Effector CD4-positive, alpha-beta T cell (primary cell): ENCODE data around the gene TENM4.
"Not testable (repeated sequence)": the region's sequence is repeated elsewhere in the genome, so short reads cannot be mapped to it uniquely, and the experiment has no call there.

Source experiments
- DNase-seq: peaks from one replicate; pipeline ENCODE4 v3.0.0-alpha.2; 2020

The TENM4 gene

DNA sequence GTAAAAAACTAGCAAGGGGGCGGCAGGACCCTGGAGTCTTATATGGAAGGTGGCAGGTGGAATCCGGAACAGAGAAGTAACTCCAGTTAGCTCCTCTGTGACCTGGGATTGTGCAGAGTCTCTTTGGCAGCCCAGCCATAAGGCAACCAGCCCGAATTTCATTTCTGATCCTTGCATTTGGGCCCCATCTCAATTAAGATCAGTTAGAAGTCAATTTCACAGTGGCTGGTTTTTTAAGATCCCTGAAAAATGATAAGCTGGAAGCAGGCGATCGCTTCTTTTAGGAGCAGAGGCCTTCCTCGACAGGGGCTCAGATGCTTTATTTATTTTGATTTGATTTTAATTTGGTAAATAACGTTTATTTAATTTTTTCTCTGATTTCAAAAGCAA lies 199.0 kb downstream of the TENM4 start:
- no peak for DNase-seq

DNA sequence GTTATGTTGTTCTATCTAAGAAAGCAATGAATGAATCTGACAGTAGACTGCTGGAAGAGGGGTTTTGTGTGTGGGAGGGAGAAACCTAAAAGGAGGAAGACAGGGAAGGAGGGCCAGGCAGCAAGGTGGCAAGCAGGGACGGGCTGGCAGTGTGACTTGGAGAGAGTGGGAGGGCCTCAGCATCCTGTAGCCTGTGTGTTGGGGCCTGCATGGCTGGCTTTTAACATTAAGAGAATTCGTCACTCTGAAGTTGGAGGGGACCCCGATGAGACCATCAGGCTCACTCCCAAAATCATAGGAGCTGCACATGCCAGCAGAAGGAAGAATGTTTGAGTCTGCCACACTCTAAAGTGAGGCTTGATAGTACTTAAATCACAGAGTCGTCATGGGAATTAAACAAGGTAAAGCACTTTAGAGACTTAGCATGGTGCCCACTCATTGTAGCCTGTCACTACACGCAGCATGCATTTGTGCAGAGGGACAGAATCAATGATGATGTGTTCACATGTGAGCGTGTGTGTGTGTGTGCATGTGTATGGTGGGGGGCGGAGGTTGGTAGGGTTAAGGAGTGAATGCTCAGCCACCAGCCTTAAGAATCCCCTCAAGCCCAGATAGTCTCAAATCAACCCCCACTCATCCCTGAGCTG lies 199.5 kb downstream of the TENM4 start:
- no peak for DNase-seq

DNA sequence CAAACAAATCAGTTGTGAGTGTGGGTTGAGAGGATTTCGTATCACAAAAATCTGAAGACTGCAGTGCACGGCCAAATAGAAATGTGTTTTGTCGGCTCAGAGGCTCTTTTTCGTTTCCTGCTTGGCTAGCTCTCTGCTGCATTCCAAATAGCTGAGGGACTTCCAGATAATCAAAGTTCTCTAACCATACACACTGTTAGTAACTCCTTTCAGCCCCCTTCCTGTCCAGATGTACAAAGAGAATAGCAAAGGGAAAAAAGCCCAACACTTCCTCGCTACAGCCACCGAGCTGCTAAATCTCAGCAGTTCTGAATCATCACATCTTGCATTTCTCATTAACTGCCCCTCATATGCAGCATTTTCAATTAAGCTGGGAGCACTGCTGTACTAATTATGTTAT lies 203.1 kb downstream of the TENM4 start:
- DNase-seq = no peak

DNA sequence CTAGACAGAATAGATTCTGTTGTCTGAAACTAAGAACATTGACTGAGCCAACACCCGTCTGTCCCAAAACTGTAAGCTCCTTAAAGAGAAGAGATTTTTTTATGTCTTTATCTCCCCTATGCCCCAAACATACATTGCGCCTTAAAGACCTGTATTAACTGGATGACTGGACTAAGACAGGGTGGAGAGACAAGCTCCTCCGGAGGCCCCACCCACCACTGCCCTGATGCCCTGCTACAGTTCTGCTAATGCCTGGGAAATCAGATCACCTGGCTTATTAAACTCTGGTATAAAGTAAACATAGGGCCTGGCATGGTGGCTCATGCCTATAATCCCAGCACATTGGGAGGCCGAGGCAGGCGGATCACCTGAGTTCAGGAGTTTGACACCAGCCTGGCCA lies 203.7 kb downstream of the TENM4 start:
- DNase-seq = no peak

DNA sequence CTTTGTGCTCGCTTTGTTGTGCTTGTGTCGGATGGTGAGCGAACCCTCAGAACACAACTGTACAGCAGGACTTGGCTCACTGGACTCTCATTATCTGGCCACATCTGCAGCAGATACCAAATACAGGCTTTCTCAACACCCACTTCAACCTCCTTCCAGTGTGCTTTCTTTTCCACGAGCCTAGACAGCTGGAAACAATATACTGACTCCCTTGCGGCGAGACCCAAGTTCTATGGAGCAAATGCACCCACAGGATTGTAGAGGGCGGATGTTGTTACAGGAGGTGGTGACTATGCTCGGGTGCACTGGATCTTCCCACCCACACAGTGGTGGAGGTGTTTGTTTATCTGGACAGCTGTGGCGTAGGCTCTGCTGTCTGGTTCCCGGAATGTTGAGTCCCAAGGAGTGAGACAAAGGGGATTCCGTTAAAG lies 204.3 kb downstream of the TENM4 start:
- no peak for DNase-seq

DNA sequence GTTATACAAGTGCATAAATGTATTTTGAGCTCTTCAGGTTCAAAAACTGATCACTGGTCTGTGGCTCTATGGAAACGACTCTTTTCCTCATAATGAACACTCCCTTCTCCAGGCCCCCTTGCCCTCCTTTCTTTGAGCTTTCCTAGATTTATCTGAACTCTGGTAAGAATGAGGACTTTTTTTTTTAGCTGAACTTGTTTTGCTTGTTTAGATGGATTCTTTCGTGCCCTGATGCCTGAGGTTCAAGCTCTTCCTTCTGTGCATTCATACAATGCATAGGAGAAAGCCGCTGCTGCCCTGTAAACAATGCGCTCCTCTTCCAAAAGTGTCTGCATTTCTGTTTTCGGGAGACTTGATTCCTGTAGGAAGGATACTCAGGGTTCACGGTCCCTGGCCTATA lies 205.1 kb downstream of the TENM4 start:
- DNase-seq = no peak

DNA sequence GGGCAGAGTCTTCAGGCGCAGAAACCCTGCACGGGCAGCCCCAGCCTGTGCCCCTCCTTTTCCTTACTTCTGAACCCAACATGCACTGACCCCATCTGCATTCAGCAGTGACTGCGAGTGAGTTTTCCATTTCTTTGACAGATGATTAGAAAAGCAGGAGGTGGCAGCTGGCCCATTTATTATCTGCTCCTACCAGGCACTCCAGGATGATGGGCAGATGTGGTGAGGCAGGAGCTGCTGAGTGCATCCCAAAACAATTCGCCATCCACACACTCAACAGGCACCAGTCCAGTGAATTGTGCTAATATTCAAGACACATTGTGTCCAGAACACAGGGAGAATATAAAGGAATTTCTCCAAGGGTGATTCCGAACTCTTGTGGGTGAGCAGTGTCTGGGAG lies 208.5 kb downstream of the TENM4 start:
- no peak for DNase-seq

DNA sequence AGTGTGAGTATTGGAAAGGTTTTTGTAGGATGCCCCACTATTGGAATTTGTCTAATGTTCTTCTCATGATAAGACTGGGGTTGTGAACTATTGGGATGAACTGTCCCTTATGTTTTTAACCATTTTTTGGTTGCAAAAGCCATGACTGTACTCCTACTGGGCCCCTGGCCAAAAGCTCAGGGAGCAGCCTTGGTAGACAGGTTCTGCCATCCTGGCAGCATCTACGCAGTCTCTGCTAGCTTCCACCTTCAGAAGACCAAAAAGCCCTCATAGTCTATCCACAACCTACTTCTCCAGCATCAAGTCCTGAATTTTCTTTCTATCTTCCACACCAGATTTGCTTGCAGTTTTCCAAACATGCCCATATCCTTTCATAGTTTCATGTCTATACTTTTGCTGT lies 211.8 kb downstream of the TENM4 start:
- DNase-seq = no peak

DNA sequence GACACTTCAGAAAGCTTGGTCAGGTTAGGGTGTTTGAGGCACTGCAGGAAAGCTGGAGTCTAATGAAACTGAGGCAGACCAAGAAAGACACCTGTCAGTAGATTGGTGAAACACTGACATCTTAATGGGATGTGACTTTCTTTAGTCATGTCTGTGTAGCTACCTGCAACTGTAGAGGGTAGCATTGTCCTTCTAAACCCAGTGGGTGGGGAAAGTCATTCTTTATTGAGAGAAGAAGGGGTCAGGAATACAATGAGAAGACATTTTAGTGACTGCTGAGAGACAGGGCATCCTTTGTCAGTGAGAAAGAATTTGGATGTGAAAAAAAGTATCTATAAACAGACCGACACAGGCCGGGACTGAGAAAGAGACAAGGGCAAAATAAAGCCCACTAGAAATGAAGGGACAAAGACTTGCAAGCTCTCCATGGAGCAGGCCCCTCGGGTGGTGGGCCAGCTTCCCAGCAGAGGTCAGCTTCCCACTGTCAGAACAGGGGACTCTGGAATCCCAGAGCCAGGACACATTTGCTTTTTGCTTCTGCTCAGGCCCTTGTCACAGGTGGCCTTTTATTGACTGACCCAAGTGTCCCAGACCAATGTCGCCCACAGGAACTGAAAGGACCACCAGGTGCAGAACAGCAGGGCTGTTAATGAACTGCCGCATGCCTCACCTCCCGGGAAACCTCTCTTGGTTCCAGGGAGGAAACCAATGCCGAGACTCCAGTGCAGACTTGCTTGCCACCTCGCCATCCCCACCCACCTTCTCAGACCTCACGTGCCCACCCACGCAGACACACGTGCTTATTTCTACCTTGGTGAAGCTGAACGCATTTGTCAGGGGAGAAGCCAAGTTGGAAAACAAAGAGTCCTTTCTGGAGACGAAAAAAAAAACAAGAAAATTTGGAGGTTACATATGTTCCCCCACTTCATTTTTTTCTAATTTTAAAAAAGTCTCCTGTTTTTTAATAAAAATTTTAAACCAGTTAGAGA lies 212.8 kb downstream of the TENM4 start:
- no peak for DNase-seq

DNA sequence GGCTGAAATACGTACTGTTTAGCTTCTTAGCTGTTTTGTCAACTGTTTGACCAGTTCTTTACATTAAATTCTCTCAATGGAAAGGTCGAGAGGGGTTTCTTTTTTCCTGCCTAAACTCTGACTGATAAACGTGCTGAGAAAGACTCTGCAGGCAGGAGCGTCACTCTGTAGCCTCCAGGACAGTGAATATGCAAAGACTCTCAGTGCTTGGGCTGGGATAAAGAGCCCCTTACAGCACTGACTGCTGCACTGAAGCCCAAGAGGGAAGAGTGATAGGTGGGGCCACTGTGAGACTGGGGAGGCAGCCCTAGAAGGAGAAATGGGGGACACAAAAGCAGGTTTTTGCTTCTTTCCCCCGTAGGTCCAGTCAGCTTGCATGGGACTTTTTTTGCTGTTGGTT lies 213.5 kb downstream of the TENM4 start:
- DNase-seq = no peak

DNA sequence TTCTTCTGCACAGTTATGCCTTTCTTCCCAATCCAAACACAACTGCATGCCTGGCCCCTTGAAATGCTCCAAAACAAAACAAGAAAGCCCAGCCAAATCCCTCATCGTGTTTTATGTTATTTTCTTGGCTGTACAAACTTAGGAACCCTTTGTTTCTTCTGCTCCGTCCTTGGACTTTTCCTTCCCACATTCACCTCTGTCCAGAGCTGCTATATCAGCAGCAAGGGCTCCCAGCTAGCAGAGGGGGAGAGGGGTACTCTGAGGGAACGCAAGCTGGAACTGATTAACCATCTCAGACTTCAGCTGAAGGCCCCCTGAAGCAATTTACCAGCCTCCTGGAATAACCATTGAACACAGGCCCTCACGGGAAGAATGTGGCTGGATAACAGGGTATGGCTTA lies 214.7 kb downstream of the TENM4 start:
- DNase-seq = no peak

DNA sequence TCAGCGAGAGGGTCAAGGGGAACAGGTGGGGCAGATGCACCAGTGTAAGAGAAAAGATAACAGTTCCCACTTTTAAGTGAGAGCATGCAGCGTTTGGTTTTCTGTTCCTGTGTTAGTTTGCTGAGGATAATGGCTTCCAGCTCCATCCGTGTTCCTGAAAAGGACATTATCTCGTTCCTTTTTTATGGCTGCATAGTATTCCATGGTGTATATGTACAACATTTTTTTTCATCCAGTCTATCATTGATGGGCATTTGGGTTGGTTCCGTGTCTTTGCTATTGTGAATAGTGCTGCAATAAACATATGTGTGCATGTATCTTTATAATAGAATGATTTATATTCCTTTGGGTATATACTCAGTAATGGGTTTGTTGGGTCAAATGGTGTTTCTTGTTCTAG lies 218.7 kb downstream of the TENM4 start:
- not testable (repeated sequence) for DNase-seq

DNA sequence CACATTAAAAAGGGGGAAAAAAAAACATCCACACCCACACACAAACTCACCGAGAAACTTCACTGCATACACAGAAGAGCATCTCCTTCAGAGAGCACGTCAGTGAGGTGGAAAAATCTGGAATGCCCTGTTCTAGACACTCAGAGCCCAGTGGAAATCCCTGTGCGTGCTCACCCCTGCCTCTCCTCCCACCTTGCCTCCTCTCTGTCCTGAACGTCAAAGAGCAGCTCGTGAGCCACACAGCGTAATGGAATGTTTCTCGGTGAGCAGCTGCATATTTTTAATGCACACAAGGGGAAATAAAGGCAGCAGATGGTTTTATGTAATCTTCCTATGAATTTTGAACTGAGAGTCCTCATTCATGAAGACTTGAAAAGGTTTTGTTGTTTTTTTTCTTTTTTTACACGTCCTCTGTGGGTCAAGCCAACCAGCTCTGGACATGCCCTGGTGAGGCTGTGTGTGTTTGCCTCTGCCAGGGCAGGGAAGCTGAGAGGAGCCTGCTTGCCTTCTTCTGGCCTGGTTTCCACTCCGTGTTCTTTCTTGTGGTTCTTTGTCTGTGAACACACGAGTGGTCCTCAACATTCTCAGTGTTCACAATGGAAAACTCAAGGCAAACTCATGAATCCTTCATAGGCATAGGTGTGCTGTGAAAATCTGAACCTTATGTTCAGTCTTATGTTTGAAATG lies 219.2 kb downstream of the TENM4 start:
- DNase-seq = no peak

DNA sequence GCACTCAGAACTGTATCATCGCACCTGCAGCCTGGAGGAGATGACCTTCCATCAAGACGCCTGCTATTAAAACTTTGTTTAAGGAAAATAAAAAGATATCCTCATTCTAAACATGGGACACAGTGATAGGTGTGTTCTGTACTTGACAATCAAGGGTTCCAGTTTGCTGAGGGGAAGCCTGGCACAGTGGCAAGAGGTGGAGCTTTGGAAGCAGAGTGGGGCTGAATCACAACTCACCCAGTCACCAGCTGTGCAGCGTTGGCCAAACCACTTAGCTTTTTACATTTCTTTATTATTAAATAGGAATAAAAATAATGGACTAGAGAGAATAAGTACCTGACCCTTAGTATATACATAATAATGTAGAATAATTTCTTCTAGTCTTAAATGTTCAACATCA lies 220.7 kb downstream of the TENM4 start:
- DNase-seq = no peak

DNA sequence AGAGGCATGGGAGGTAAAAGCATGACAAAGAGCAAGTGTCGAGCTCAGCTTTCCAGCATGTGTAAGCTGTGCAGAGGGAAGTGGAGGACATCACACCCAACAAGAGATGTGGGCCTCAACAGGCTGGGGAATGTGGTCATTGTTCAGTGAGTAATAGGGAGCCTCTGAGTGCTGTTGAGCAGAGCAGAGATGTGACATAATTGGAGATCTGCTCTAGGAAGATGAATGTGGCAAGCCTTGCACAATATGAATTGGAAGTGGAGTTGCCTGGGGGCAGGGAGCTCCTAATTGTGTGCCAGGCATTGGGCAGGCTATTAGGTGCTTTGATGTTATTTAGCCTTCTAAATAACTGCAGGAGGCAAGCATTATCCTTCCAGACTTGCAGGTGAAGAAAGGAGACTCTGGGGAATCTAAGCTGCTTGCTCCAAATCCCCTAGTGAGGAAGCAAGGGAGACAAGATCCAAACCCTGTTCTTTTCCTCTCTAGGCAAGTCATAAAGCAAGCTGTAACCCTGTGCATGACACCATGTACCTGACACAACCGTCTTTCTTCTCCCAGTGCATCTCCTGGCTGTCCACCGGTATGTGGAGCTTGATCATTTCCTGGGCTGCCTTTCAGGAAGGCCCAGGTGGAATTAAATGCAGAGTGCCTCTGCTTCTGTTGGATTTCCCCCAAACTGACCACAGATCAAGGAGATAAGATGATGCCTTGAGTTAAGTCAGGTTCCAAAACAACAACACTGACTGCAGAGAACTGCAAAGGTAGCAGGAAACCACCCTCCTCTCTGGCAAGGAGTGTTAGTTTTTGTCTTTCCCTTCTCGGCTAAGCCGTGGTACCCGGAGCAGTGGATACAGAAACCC lies 221.4 kb downstream of the TENM4 start:
- DNase-seq = no peak

DNA sequence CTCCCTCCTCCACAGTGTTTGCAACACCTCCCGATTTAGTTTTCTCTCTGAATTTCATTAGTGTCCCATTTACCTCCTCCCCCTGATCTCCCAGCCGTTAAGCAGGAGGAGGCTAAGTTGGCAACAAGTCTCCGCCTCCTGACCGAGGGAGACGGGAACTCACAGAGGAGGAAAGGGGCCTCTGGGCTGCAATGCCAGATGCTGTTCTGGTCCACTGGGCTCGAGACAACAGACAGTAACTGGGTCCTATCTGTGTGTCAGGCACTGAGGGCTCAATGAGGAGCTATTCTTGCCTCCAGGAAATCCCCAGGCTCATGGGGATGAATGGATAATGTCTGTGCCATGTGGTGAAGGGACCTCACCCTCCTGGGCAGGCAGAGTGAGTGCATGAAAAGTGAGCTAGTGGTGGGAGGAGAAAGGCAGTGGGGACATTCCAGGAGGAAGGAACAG lies 228.1 kb downstream of the TENM4 start:
- DNase-seq = no peak

DNA sequence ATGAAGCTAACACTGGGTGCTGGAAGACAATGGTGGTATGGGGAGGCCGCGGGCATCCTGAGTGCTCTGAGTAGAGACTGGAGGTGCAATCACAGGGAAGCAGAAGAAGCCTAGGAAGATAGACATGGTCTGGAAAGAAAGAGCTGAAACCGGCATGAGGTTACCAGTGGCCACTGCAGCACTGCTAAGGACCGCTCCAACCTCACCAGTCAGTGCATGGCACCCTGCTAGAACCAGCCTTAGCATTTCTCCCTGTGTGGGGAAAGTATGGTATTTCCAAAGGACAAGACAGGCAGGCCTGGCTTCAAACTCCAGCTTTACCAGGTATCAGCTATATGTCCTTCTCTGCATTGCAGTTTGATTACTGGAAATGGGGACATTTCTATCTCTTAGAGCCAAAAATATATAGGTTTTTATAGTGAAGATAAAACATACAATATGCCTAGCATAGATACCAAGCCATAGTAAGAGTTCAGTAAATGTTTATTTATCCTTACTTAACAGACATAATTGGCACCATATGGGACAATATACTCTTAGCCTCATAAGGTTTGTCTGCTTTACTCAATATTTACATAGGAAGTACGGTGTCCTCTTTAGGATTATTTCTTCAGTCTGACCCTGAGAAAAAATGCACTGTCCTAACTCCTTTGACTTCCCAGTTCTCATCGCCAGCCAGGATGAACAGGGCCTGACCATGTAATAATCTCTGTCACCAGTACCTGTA lies 231.1 kb downstream of the TENM4 start:
- DNase-seq = no peak

DNA sequence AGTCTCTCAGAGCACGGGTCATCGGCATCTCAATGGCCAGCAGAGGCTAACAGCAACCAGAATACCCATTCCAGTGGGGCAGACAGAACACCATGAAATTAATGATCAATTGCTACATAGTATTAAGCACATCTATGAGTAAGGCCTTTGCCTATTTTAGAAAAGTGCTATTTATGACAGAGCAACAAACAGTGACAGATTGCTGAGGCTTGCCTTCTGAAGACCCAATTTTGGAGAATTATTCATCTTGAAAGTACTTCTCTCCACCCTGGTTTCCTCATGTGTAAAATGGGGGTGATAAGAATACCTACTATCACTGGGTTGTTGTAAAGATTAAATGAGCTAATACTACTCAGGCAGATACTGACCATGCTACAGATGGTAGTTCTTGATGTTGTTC lies 232.7 kb downstream of the TENM4 start:
- DNase-seq = no peak

DNA sequence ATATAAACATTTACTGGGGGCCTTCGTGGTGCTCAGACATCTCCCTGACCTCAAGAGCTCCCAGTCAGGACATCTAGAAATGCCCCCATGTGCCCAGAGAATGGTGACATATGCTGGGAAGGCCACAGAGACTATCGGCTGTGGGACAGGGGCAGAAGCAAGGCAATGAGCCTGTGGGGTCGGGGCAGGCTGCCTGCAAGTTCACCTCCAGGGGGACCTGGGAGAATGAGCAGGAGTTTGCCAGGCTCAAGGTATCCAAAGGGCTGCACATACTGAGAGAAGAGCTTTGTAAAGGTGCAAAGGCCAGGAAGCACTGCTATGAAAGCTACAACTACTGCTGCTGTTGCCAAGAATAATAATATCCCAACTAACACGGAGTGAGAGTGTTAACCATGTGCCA lies 233.9 kb downstream of the TENM4 start:
- DNase-seq = no peak

DNA sequence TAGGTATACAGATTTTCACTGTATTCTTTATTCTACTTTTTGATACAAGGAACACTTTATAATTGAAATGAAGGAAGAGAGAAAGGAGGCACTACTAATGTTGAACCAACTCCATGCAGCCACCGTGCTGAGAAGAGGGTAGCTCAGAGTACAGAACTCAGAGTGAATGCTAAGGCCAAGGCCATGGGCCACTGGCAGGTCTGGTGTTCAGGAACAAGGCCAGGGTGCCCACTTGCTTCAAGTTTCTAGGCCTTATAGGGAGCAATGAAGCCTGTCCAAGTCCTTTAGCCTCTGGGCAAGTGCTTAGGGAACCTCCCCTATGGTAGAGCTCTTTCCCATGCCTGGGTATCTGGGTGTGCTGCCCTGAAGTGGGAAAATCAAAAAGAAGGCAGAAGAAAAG lies 235.0 kb downstream of the TENM4 start:
- no peak for DNase-seq

DNA sequence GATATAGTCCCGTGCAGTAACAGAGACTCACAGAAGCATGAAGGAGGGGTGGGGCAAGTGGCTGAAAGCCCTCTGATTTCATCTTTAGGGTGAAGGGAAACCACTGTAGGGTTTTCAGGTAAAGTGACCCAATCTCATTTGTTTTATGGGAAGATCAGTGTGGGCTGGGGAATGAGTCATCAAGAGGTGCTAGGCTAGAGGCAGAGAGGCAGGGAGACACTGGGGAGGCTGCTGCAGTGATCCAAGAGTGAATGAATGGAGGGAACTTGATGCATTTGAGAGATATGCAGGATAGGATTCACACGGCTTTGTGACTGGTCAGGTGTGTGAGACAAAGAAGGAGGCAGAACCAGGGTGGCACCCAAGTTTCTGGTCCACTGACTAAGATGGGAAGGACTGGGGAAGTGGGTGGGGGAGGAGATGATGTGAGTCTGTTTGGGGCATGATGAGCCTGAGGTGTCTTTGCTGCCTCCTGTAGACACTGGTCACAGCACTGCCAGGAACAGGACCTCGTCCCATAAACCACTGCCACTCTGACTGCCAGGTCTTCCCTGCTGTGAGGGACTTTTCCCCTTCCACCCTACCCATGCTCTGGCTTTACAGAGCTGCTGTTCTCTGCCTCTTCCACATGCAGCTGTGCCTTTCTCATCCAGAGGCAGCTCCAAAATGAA lies 239.0 kb downstream of the TENM4 start:
- no peak for DNase-seq
